Right forelimb (tissue), 1 donor: Measurements from ENCODE around the gene COL19A1.
"Not testable (repeated sequence)": the region's sequence is repeated elsewhere in the genome, so short reads cannot be mapped to it uniquely, and the experiment has no call there.

Source experiments
- DNase-seq: peaks from one replicate; pipeline ENCODE4 v3.0.0-alpha.2; 2018

Gene COL19A1

DNA sequence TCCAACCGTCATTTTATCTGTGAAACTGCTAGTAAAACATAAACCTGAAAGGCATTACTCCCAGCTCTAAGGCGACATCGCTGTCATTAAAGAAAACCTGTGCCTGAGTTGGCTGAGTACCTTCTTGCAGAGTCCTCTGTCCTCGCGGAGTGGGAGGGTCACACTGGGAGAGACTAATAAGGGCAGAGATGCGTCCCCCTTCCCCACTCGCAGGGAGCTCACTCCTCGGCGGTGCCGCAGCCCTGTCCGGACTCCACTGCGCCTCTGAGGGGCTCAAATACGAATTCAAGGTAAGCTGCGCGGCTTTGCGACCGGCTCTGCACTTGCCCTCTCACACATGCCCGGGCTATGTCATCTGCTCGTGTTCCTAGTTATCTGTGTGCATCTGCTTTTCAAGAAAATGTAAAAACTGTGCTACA is at the start of gene COL19A1:
Gene COL19A1, plus strand, starts transcription at position 206 of the 419 bp plus-strand sequence. CDS start 13,012 bp downstream, outside the sequence.
- DNase-seq, result peak; percentile 49

DNA sequence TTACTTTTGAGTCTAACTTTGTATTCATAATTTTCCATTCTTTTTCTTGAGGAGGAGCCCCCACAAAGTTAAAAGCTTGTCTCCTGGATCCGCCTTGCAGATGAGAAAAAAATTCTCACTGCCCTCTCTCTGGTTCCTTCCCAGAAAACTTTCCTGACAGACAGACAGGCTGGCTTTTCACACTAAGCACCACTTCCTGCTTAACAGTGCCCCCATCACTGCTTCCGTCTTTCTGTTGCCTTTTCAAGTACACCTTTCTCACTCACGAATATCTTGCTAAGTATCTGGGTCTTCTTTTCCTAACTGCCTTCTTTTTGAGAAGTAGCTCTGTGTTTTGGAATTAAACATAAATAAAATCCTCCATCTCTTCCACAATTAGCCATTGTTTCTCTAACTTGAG is 49.8 kb upstream of the COL19A1 start:
- DNase-seq, result no peak

DNA sequence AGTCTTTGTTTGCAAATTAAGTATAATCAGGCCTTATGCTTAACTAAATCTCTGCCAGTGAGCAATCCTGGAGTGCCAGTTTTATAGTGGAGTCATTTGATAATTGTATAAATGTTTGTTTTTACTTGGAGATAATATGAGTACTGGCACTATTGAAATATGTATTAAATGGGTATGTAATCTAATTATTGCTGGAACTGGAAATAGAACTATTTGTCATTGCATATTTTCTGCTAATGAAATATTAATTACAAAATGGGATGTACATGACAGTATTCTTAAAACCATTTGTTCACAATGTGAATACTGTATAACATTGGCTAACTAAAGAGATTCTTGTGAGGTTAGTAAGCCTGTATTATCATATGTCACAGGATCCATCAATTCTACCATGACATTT is 49.0 kb upstream of the COL19A1 start:
- no peak for DNase-seq

DNA sequence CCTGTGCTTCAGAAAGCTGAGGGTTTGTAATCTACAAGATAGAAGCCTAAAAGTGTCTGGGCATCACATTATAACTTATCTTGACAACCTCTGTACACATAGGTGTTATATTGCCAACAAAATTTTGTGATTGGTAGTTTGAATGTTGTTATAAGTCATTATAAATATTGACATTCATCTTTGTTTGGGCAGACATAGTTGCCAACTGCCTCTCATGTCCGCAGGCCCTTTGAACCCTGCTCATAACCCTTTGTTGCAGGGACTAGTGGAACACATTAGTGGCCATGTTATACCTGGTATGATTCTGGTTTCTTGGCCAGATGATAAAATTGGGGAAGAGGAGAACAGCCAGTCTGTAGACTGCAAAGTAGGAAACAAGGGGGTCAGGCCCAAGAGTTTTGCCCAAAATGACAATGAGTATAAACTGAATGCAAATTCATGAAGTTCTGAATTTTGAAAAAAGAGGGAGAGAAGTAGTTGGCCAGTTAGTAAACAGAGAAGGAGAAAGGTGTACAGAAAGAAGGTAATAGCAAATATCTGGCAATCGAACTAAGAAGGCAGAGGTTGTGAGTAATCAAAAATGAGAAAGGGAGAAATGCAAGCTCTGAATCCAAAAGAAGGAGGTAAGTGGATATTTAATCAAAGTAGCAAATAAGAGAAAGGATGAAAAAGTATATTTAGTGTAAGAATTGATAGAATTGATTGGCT is 48.0 kb upstream of the COL19A1 start:
- no peak for DNase-seq

DNA sequence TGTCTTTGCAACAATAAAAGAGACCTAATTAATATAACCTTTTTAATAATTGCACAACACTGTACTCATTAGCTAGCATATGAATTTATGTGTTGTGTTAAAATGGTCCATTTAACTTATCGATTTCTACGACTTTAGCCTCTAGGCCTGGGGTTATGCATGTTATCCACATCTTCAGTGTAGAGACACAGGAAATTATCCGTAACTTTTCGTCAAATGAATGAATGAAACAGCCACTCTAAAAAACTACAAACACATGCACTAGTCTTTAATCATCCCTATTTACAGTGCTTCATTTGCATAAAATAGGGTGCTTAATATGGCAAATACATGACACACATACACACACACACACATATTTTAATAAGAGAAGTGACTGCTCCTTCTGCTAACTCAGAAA is 47.2 kb upstream of the COL19A1 start:
- no peak for DNase-seq

DNA sequence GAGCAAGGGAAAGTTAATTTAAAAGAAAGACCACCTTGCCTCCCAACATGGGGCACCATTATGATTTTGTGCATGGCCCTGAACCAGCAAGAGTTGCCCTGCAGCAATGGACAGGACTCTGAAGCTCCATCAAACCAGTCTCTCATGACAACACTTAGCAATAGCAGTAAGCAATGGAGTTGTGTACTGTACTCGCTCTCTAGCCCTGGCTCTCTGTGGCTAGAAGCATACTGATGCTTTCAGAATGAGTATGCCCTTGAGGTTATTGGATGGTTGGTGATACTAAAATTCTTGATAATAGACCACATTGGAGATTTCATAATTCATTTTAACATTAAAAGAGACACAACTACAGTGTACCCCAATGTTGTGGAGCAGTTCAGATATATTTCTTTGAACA is 46.3 kb upstream of the COL19A1 start:
- DNase-seq, result no peak

DNA sequence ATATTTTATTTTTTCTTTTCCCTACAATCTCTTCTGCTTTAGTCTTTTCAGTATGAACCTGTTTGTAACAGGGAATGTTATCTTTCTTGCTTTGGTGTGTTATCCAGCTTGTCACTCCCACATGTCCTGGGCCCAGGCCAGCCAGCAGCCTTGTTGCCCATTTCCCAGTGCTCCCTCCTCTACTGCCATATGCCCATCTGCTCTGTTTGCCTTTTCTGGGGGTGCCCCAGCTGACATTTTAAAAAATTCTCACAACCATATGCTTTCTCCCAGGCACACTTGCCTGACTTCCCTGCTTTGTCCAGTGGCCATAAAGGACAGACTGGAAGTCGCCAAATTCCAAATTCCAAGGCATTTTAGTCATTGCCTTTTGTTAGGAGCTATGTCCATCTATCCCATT is 45.9 kb upstream of the COL19A1 start:
- DNase-seq, result no peak

DNA sequence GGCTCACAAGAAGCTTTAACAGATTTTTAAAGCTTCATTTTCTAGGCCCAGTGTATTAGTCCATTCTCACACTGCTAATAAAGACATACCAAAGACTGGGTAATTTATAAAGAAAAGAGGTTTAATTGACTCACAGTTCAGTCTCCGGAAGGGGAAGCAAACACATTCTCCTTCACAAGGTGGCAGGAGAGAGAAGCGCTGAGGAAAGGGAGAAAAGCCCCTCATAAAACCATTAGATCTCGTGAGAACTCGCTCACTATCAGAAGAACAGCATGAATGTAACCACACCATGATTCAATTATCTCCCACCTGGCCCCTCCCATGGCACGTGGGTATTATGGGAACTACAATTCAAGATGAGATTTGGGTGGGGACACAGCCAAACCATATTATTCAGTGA is 42.0 kb upstream of the COL19A1 start:
- DNase-seq, result not testable (repeated sequence)

DNA sequence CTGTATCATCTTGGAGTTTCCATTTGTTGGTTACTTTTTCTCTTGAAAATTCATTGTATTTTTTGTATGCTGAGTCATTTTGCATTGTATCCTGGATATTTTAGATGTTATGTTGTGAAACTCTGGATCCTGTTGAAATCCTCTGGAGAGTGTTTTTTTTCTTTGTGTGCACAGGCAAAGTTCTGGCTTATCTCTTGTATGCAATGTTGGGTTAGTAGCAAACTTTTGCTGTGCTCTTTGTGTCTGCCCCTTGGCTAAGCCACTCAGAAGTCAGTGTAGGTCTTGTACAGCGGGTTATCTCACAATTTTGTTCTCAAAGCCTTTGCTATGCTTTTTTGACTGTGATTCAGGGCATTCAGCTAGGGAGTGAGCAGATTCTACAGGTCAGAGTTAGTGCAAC is 40.5 kb upstream of the COL19A1 start:
- no peak for DNase-seq

DNA sequence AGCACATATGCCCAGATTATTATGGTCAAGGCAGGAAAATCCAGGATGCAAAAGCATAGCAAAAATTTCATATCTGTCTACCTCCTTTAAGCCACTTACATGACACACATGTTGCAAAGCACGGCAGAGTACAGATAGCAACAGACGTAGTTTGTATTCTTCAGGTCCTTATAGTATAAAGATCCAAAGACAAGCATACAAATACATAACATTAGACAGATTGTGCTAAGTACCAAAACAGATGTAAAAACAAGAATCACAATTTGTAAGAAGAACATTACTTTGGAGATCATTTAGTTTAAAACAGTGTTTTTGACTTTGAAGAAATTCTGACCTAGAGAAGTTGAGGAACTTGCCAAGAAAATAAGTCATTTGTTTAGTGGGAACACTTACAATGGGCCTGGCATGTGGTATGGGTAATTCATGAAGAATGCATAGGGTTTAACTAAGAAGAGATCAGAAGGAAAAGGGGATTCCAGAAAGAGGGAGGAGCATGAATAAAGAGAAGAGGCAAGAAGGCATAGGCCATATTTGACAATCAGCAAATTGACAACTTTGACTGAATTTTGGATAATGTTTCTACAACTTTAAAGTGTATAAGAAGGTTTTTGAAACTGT is 39.0 kb upstream of the COL19A1 start:
- DNase-seq, result no peak

DNA sequence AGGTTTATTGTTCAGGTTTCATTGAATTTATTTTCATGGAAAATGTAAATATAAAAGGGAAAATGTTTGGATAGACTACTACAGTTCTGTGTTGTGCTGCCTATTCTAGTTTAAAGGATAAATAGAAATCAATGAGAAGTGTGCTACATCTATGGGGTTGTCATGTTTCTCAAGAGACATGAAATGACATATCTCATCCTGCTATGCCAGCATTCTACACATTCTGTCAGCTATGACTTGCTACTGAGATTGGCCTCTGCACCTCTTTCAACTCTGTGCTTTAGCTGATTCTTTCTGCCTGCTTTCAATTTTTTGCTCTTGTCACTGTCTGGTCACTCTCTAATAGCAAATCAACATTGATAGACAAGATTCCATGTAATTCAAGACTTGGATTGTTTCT is 33.8 kb upstream of the COL19A1 start:
- no peak for DNase-seq

DNA sequence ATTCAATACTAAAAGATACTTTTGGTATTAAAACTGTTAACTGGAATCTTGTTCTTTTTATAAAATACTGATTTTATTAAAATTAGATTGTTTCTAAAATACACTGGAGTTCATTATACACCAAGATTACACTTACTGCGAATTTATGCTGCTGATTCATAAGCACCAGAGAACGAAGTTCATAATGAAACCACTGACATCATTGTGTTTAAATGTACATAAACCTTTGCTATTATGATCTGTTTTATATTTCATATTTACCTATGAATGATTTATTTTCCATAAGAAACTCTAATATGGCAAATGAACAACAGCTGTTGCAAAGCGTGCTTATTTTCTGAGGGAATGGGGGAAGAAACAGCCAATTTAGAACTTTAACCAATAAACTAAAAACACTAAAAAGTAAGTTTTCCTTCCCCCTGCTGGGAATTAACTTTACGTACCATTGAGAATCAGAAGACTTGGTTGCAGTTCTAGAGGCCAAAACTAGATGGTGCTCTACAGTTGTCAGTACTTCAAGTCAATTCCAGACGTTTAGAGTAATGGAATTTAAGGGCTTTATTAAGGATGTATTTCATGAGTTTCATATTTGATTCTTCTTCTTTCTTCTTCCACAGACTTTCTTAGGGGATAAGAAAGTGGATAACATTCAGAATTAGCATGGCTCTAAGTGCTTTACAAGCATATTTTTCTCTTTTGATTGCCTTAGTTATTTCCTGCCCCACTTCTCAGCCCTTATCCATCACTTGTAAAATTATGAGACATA is 30.8 kb upstream of the COL19A1 start:
- DNase-seq, result no peak

DNA sequence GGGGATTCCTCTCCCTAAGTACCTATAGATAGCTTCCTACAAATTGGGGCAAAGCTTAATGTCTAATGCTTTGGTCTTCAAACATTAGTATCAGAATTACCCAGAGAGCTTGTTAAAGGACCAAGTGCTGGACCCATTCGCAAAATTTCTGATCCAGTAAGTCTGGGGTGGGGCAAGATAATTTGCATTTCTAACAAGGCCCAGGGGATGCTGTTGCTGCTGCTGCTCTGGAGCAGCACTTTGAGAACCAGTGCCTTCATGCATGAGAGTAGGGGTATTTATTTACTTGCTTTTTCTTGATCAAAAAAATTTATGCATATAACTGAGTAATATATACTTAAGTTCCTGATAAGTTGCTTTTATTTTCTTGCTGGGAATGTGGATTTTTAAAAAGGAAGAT is 24.5 kb upstream of the COL19A1 start:
- DNase-seq, result no peak

DNA sequence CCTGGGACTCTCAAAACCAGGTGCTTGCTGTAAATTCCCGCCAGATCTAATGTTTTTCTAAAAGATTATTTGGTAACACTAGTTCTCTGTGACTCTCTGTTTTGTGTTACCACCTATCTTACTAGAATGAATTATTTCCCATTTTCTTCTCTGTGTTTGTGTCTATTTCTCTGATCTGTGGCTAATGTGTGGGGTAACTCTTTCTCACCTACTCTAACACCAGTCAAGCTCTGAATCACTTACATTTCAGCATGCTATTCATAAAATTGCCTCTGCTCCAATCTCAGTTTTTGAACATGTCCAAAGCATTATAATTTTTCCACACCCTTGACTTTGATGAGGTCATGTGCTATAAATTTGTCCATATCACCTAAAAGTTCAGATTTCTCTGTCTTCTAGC is 23.2 kb upstream of the COL19A1 start:
- DNase-seq, result no peak

DNA sequence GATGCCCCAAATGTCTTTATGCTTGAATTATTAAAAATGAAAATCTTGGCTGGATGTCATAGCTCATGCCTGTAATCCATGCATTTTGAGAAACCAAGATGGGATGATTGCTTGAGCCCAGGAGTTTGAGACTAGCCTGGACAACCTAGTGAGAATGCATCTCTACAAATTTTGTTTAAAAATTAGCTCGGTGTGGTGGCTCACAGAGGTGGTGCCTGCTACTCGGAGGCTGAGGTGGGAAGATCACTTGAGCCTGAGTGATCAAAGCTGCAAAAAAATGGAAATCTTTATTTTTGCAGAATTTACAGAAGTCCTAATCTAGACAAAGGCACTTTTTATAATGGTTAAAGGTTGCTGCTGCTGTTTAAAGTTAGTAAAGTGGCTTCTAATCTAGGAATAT is 20.0 kb upstream of the COL19A1 start:
- DNase-seq, result no peak

DNA sequence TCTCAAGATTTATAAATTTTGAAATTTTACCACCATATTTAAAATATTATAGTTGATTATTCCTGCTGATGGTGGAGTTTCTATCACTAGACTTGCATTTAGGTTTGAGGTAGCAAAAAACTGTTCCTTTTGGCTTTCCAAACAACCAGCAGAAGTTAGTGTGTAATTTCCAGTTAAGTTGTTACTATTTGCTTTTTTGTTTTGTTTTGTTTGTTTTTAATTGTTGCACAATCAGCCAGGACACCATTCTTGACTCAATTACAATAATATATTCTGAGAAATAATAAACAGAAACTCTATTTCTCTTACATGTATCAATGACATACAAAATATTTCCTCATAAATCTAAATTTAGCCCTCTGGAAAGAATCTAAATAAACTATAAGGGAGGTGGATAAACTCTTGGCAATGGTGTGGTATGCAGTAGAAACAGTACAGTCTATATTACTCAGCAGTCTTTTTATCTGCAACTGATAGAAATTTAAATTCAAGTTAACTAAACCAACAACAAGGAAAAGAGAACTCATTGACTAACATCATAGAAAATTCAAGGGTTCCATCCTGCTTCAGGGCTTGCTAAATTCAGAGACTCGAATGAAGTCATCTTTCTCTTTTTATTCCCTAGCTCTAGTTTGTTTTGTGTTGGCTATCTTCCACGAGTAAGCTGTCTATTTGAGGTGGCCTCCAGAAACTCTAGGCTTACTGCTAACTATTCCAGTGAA is 19.4 kb upstream of the COL19A1 start:
- DNase-seq, result no peak

DNA sequence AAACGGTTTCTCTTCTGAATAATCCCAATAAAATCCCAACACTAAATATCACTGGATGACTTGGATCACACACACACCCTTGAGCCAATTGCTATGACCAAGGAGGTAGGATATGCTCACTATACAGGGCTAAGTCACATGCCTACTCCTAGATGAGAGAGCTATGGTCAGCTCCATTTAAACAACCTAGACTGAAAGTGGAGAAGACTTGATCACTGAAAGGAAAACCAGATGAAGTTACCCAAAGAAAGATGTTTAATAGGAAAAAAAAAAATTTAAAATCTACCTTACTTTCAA is 18.9 kb upstream of the COL19A1 start:
- no peak for DNase-seq

DNA sequence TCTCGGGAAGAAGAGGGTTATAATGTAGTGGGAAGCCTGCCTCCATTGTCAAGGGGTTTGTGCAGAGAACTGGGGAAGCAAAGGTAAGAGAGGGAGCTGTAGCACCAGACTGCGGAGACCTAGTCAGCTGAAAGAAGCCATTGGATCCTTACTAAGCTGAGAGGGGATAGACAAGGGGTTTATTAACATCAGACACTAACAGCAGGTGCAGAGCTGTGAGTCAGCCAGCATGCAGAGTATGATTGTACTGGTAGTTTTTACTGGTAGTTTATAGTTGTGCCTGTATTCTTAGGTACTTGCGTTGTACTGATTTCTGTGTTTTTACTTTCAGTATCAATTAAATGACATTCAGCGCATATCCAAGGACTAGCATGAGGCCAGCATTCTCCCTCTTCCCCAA is 17.8 kb upstream of the COL19A1 start:
- DNase-seq, result no peak

DNA sequence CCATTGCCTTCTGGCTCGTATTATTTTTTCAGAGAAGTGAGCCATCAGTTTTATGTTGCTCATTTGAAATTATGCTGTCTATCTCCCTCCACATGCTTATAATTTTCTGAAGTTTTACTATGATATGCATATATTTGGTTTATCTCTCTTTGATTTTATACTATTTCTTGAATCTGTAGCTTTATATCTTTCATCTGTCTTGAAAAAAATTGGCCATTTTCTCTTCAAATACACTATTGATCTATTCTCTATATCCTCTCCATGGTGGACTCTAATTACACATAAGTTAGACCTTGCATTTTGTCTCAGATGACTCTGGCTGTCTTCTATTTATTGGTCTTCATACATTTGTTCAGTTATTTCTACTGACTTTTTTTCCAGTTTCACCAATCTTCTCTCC is 13.7 kb upstream of the COL19A1 start:
- DNase-seq, result no peak

DNA sequence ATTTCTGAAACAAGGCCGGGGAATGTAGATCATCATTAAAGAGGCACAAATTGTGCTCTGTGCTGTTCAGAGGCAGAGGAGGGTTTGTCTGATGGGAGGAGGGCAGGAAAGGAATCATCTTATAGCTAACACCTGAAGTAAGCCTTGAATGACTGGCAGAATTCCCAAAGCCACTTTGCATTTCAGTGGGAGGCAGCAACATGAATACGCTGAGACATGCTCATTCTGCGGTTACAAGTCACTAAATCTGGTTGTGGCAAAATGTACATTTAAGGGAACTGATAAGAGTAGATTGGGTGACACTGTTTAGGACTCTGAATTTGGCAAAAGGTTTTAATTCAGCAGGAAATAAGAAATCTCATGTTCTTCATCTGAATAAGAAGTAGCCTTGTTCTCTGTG is 4.4 kb upstream of the COL19A1 start:
- no peak for DNase-seq

DNA sequence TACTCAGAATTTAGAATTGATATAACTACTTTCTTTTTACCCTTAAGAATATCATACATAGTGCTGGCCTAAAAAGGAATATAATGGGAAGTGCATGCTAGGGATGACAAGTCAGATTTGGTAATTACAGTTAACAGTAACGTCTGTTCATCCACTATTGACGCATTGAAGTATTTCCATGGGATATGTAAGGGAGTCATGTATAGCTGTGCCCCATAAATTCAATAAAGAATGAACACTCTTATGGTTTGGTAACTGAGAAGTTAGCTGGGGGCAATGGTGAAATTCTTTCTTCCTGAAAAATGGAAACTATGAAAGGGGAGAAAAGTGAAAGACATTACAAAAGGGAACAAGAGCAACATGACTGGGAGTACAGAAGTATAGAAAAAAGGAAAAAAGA is 2.6 kb upstream of the COL19A1 start:
- DNase-seq, result no peak

DNA sequence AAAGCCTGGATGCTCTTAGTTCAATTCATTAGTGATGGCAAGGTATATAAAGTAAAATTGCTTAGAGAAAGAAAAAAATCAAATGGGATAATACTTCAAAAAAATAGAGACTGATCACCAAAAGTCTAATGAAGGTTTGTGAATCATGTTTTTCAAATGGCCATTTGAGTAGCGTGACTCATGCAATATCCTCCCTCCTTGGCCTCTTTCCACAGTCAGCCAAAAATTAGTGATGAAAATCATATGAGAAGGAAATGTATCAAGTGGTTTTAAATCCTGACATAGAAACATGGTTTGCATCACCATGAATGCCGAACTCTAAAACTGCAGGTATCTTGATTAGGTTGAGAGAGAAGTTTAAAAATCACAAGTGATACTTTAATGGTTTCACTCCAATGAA is 1.2 kb upstream of the COL19A1 start:
- no peak for DNase-seq

DNA sequence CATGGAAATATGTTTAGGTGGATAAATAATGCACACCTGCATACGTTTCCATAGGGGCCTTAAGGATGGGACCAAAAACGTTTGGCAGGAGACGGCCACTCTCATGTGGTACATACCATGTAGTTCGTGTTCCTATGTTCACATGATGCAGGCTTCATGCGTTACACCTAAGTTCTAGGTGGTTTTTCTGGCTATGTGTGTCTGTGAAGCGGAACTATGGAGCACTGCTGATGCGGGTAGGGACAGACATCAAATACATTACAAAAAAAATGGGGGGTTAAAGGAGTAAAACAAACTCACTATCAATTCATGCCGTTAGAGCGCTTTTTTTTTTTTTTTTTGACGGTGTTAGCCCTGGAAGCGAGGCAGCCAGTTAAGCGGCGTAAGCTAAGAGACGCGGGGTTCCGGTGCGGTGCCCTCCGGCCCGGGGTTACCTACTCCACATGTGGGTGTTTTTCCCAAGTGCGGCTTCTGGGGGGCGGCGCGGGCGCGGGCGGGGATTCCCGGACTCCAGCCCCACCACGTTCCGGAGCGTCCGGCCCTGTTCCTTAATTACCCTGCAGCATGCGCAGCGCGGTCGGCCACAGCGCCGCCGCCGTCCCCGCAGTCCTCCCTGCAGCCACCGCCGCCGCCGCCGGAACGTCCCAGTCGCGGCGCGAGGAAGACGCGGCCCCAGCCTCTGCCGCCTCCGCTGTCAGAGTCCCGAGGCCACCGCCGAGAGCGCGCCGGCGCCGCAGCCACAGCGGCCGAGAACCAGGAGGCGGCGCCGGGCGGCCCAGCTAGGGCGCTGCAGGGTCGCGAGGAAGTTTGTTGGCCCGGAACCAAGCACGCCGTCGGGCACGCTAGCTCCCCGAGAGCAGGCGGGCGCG is 648 bp downstream of the COL19A1 start:
- DNase-seq, result peak; percentile 76
